HCT116 (cell line): Measurements from ENCODE around the gene GMPPA. TPM values are rescaled to one million over a fixed set of nuclear protein-coding genes. Genes with fewer than 3 reads are reported as not detected.

ENCODE experiments used
- ATAC-seq: fragments of 200-7000 bp; cut with Tn5 transposase; 2 replicates; pipeline ENCODE4 v1.9.1; 2020; ENCODE audit warnings: mild to moderate bottlenecking, moderate library complexity
- BruUV-seq: library from RNA; stranded (reverse); fragments of 400-500 nt; replicated peaks from 2 replicates; lab custom pipeline; 2021; lab: Mats Ljungman, UMichigan
- CTCF ChIA-PET: fragments of 300-600 bp; sonication (Branson Sonifier 250); formaldehyde crosslinking; loops from one replicate; lab custom pipeline; 2021; ENCODE audit warnings: antibody characterized with exemption; lab: Charles Lee
- POLR2A ChIA-PET: fragments of 300-600, 350-600 bp; sonication (Branson Sonifier 250); formaldehyde crosslinking; loops from one replicate; lab custom pipeline; 2021; ENCODE audit warnings: antibody characterized with exemption; lab: Charles Lee
- RAD21 ChIA-PET, 2 experiments: fragments of 300-600 bp; sonication (Branson Sonifier 250); formaldehyde crosslinking; loops; one replicate each; lab custom pipeline; 2023; ENCODE audit warnings: low total read pairs in 2 of 2; ENCODE audit not compliant: uncharacterized antibody in 2 of 2, unreplicated experiment in 2 of 2, low non-redundant PET in 1 of 2; lab: Charles Lee
- DNase-seq: peaks from one replicate; pipeline ENCODE4 v3.0.0-alpha.2; 2010; ENCODE audit warnings: low read depth, low spot score
- H2AFZ ChIP-seq: fragments of 200-600 bp; shearing (Covaris generic), sonication (generic); 2 replicates; pipeline ENCODE4 v1.6.1; 2017; ENCODE audit warnings: low read depth, mixed run types, mixed read lengths, antibody characterized with exemption, low read length; ENCODE audit not compliant: poor library complexity, severe bottlenecking
- H3K27ac ChIP-seq: 2 replicates; pipeline ENCODE4 v1.5.1; 2012; ENCODE audit warnings: low read depth, low read length
- H3K27me3 ChIP-seq: fragments of 200-600 bp; sonication (generic); 2 replicates; pipeline ENCODE4 v1.6.1; 2016; ENCODE audit warnings: mixed run types, low read length, mixed read lengths; ENCODE audit not compliant: insufficient read depth
- H3K36me3 ChIP-seq, 2 experiments: fragments of 200-500 bp in 1 of 2; fragments of 200-600 bp in 1 of 2; sonication (Bioruptor generic) in 1 of 2; sonication (generic) in 1 of 2; 2 replicates each; pipeline versions ENCODE4 v1.5.1 to v1.6.1; 2014 to 2016; ENCODE audit warnings: low read length in 2 of 2, inconsistent platforms in 1 of 2, mixed read lengths in 1 of 2, mixed run types in 1 of 2; ENCODE audit not compliant: insufficient read depth in 2 of 2, control insufficient read depth in 1 of 2
- H3K4me1 ChIP-seq, 2 experiments: fragments of 200-600 bp in 1 of 2; sonication (generic) in 1 of 2; 2 replicates each; pipeline versions ENCODE4 v1.5.1 to v1.6.1; 2012 to 2017; ENCODE audit warnings: low read length in 2 of 2, inconsistent platforms in 1 of 2, mild to moderate bottlenecking in 1 of 2, mixed read lengths in 1 of 2, mixed run types in 1 of 2, moderate library complexity in 1 of 2; ENCODE audit not compliant: insufficient read depth in 2 of 2, control insufficient read depth in 1 of 2
- H3K4me2 ChIP-seq: fragments of 200-600 bp; sonication (generic); 2 replicates; pipeline ENCODE4 v1.6.1; 2017; ENCODE audit warnings: mixed run types, low read length, mixed read lengths
- H3K4me3 ChIP-seq, 2 experiments: fragments of 200-600 bp in 1 of 2; sonication (generic) in 1 of 2; replicated peaks in 1 of 2; 2 replicates each; pipeline ENCODE4 v1.5.1; 2011 to 2016; ENCODE audit warnings: low read length in 2 of 2, control low read depth in 1 of 2, low read depth in 1 of 2, mild to moderate bottlenecking in 1 of 2, mixed read lengths in 1 of 2, mixed run types in 1 of 2
- H3K79me2 ChIP-seq: fragments of 200-600 bp; sonication (generic); 2 replicates; pipeline ENCODE4 v1.6.1; 2017; ENCODE audit warnings: mild to moderate bottlenecking, mixed run types, low read length, moderate library complexity, mixed read lengths; ENCODE audit not compliant: insufficient read depth
- H3K9ac ChIP-seq: fragments of 200-600 bp; sonication (generic); 2 replicates; pipeline ENCODE4 v1.6.1; 2016; ENCODE audit warnings: low read length, mixed read lengths
- H3K9me2 ChIP-seq: fragments of 200-600 bp; sonication (generic), shearing (Covaris generic); 2 replicates; pipeline ENCODE4 v1.6.1; 2017; ENCODE audit warnings: mixed run types, mild to moderate bottlenecking, moderate library complexity; ENCODE audit not compliant: insufficient read depth
- H3K9me3 ChIP-seq, 2 experiments: fragments of 200-500 bp in 1 of 2; fragments of 200-600 bp in 1 of 2; sonication (Bioruptor generic) in 1 of 2; sonication (generic) in 1 of 2; 2 replicates each; pipeline ENCODE4 v1.6.1; 2014 to 2017; ENCODE audit warnings: low read length in 2 of 2, mixed read lengths in 2 of 2, inconsistent platforms in 1 of 2, low read depth in 1 of 2, mild to moderate bottlenecking in 1 of 2, mixed run types in 1 of 2, moderate library complexity in 1 of 2; ENCODE audit not compliant: control insufficient read depth in 1 of 2, insufficient read depth in 1 of 2
- H4K20me1 ChIP-seq: fragments of 200-600 bp; sonication (generic), shearing (Covaris generic); 2 replicates; pipeline ENCODE4 v1.6.1; 2017; ENCODE audit warnings: mixed run types, mild to moderate bottlenecking, moderate library complexity; ENCODE audit not compliant: insufficient read depth
- CBX3 ChIP-seq: IDR thresholded peaks from 2 replicates; pipeline ENCODE4 v1.6.1; 2012; ENCODE audit warnings: low read depth
- CEBPB ChIP-seq: IDR thresholded peaks from 2 replicates; pipeline ENCODE4 v1.6.1; 2012; ENCODE audit warnings: low read depth
- CTCF ChIP-seq, 3 experiments: fragments of 200-600 bp in 1 of 3; sonication (generic) in 1 of 3; IDR thresholded peaks in 2 of 3; conservative IDR thresholded peaks in 1 of 3; 2 replicates each; pipeline ENCODE4 v1.5.1; 2012 to 2017; ENCODE audit warnings: low read depth in 2 of 3, low read length in 2 of 3, antibody characterized with exemption in 1 of 3, borderline replicate concordance in 1 of 3, control low read depth in 1 of 3, mild to moderate bottlenecking in 1 of 3, mixed read lengths in 1 of 3, mixed run types in 1 of 3, moderate library complexity in 1 of 3; ENCODE audit not compliant: insufficient read depth in 1 of 3
- EZH2 ChIP-seq: fragments of 200-600 bp; sonication (generic); IDR thresholded peaks from 2 replicates; pipeline ENCODE4 v1.6.1; 2017; ENCODE audit warnings: antibody characterized with exemption, mixed run types
- EZH2phosphoT487 ChIP-seq: fragments of 200-600 bp; IDR thresholded peaks from 2 replicates; pipeline ENCODE4 v1.6.1; 2018; ENCODE audit warnings: antibody characterized with exemption, borderline replicate concordance
- JUND ChIP-seq: IDR thresholded peaks from 2 replicates; pipeline ENCODE4 v1.6.1; 2012
- MAX ChIP-seq: IDR thresholded peaks from 2 replicates; pipeline ENCODE4 v1.6.1; 2012
- POLR2A ChIP-seq: IDR thresholded peaks from 2 replicates; pipeline ENCODE4 v1.7.0; 2011; ENCODE audit warnings: borderline replicate concordance; ENCODE audit not compliant: insufficient read depth, insufficient read length; ENCODE audit errors: extremely low read depth
- POLR2AphosphoS5 ChIP-seq: IDR thresholded peaks from 2 replicates; pipeline ENCODE4 v1.6.1; 2011; ENCODE audit warnings: mild to moderate bottlenecking, low read depth, low read length, moderate library complexity
- REST ChIP-seq: IDR thresholded peaks from 2 replicates; pipeline ENCODE4 v1.6.1; 2012; ENCODE audit warnings: low read depth
- SIN3A ChIP-seq: IDR thresholded peaks from 2 replicates; pipeline ENCODE4 v1.6.1; 2012; ENCODE audit warnings: low read depth
- SP1 ChIP-seq: IDR thresholded peaks from 2 replicates; pipeline ENCODE4 v1.6.1; 2012; ENCODE audit warnings: low read depth
- SRF ChIP-seq: IDR thresholded peaks from 2 replicates; pipeline ENCODE4 v1.6.1; 2012; ENCODE audit warnings: low read depth
- TCF7L2 ChIP-seq: IDR thresholded peaks from 2 replicates; pipeline ENCODE4 v1.7.0; 2011; ENCODE audit warnings: borderline replicate concordance, inconsistent platforms; ENCODE audit not compliant: insufficient read depth, insufficient read length; ENCODE audit errors: extremely low read depth
- ZNF274 ChIP-seq: fragments of 200-500 bp; sonication (Bioruptor generic); IDR thresholded peaks from 2 replicates; pipeline ENCODE4 v1.6.1; 2014; ENCODE audit warnings: mild to moderate bottlenecking, low read depth, low read length, inconsistent platforms
- intact Hi-C: fragments of 100-400 bp; cut with micrococcal nuclease; formaldehyde crosslinking; loops from 2 replicates; pipeline ENCODE4 v1.10.0; 2022
- total RNA-seq: library from RNA; stranded (reverse); gene quantifications from one replicate; pipeline ENCODE4 v1.2.1, GENCODE V29; 2021; ENCODE audit not compliant: unreplicated experiment

Gene GMPPA
- total RNA-seq, 1 experiment from 2014 or later = 71.8 TPM

- no peak for TF ChIP-seq REST
- TF ChIP-seq POLR2A = no peak
- no peak for TF ChIP-seq CTCF (IDR thresholded peaks at IDR 0.05 in 2 of 3, conservative IDR thresholded peaks at IDR 0.05 in 1 of 3; ENCODE audit: borderline replicate concordance in 1 of 3, insufficient read depth in 1 of 3, low read depth in 2 of 3, low read length in 2 of 3)
- TF ChIP-seq SRF = no peak
- no peak for TF ChIP-seq ZNF274
- TF ChIP-seq TCF7L2 = no peak
- no peak for TF ChIP-seq CBX3
- no peak for TF ChIP-seq EZH2phosphoT487
- no peak for TF ChIP-seq JUND
Measured at GRCh38 chr2:219527076-219527394, 28.3 kb downstream of the GMPPA start (continued).

GRCh38 chr2:219527472-219527871 is 28.8 kb downstream of the GMPPA start:
- ChIA-PET POLR2A (interaction anchor here (1.4 kb wide), 1 partner anchor 30 kb away, joined by 3 read pairs; no protein-coding TSS in a partner anchor), CTCF (interaction anchor here (0.7 to 7.7 kb wide), 6 partner anchors 17 to 232 kb away, joined by 3 to 109 read pairs (median 40); partner anchors contain the start of genes DNPEP and GMPPA)
- intact Hi-C loops = no loop called here

More at GRCh38 chr2:219527472-219527871, 28.8 kb downstream of the GMPPA start:
- Histone ChIP-seq H3K79me2 (no peaks in the 10 kb centered on the region), H3K9me2 (no peaks in the 10 kb centered on the region), H3K4me3 (no peak overlapping the region), H3K27me3 (no peaks in the 10 kb centered on the region), H4K20me1 (no peaks in the 10 kb centered on the region), H3K9me3 (no peaks in the 10 kb centered on the region), H3K36me3 (no peaks in the 10 kb centered on the region), H3K27ac (no peak overlapping the region), H3K9ac (no peak overlapping the region), H3K4me2 (no peak overlapping the region), H3K4me1 (peaks cover 20 to 52% of the 10 kb centered on the region in 2 experiments)
- RAD21 ChIA-PET = no interaction called here
- no TSS peak for BruUV-seq
- ATAC-seq = no peak
- TF ChIP-seq SIN3A = no peak
- TF ChIP-seq POLR2AphosphoS5 = no peak
- no peak for TF ChIP-seq SP1
- TF ChIP-seq TCF7L2 = no peak
- no peak for TF ChIP-seq REST
- no peak for TF ChIP-seq CEBPB
- no peak for TF ChIP-seq EZH2
- TF ChIP-seq MAX = no peak
- no peak for TF ChIP-seq CBX3
- TF ChIP-seq, all 23 proteins: peak for 0
- no peak overlapping the region for H2AFZ ChIP-seq
- DNase-seq = no peak
